ENCODE data around the gene RAB40C.

The RAB40C gene

GRCh38 chr16:631808-632358 is 42.0 kb downstream of the RAB40C start:
- TF ChIP-seq ZNF384 (IDR thresholded peaks at IDR 0.05) (no peak), FOXK2 (IDR thresholded peaks at IDR 0.05) (no peak), PKNOX1 (IDR thresholded peaks at IDR 0.05) (no peak), ARNT (IDR thresholded peaks at IDR 0.05) (no peak), TARDBP (IDR thresholded peaks at IDR 0.05) (no peak), L3MBTL2 (conservative IDR thresholded peaks at IDR 0.05) (no peak), NFRKB (IDR thresholded peaks at IDR 0.05) (no peak), CTBP1 (IDR thresholded peaks at IDR 0.05; ENCODE audit: borderline replicate concordance) (no peak), FOXA1 (IDR thresholded peaks at IDR 0.05) (no peak), HDGF (IDR thresholded peaks at IDR 0.05; ENCODE audit: borderline replicate concordance) (no peak), LEF1 (IDR thresholded peaks at IDR 0.05; ENCODE audit: borderline replicate concordance) (no peak), FOXM1 (IDR thresholded peaks at IDR 0.05; ENCODE audit: borderline replicate concordance) (no peak), SUZ12 (IDR thresholded peaks at IDR 0.05) (no peak), BHLHE40 (IDR thresholded peaks at IDR 0.05; ENCODE audit: borderline replicate concordance) (no peak), ELF4 (IDR thresholded peaks at IDR 0.05) (no peak), SP1 (IDR thresholded peaks at IDR 0.05) (no peak)
- ChIA-PET CTCF (no interaction called here), POLR2A (no interaction called here)
- no peak for DNase-seq (ENCODE audit: extremely low spot score)

- DNase-seq (ENCODE audit: extremely low spot score): no peak
- ChIA-PET POLR2A (no interaction called here), CTCF (no interaction called here)
- no peak for TF ChIP-seq L3MBTL2 (conservative IDR thresholded peaks at IDR 0.05)
- TF ChIP-seq NFRKB (IDR thresholded peaks at IDR 0.05): no peak
- no peak for TF ChIP-seq SUZ12 (IDR thresholded peaks at IDR 0.05)
- TF ChIP-seq SP1 (IDR thresholded peaks at IDR 0.05): no peak
- TF ChIP-seq FOXK2 (IDR thresholded peaks at IDR 0.05): no peak
- TF ChIP-seq CTBP1 (IDR thresholded peaks at IDR 0.05; ENCODE audit: borderline replicate concordance): no peak
- TF ChIP-seq LEF1 (IDR thresholded peaks at IDR 0.05; ENCODE audit: borderline replicate concordance): no peak
- TF ChIP-seq ARNT (IDR thresholded peaks at IDR 0.05): no peak
- no peak for TF ChIP-seq ELF4 (IDR thresholded peaks at IDR 0.05)
- TF ChIP-seq BHLHE40 (IDR thresholded peaks at IDR 0.05; ENCODE audit: borderline replicate concordance): no peak
- no peak for TF ChIP-seq PKNOX1 (IDR thresholded peaks at IDR 0.05)
- TF ChIP-seq FOXA1 (IDR thresholded peaks at IDR 0.05): no peak
- no peak for TF ChIP-seq HDGF (IDR thresholded peaks at IDR 0.05; ENCODE audit: borderline replicate concordance)
- no peak for TF ChIP-seq ZNF384 (IDR thresholded peaks at IDR 0.05)
- no peak for TF ChIP-seq FOXM1 (IDR thresholded peaks at IDR 0.05; ENCODE audit: borderline replicate concordance)
Measured at GRCh38 chr16:632486-633335, 42.8 kb downstream of the RAB40C start.

- TF ChIP-seq ZNF384 (IDR thresholded peaks at IDR 0.05) (no peak), FOXM1 (IDR thresholded peaks at IDR 0.05; ENCODE audit: borderline replicate concordance) (no peak), SP1 (IDR thresholded peaks at IDR 0.05) (no peak), PKNOX1 (IDR thresholded peaks at IDR 0.05) (no peak), FOXA1 (IDR thresholded peaks at IDR 0.05) (no peak), CTBP1 (IDR thresholded peaks at IDR 0.05; ENCODE audit: borderline replicate concordance) (no peak), BHLHE40 (IDR thresholded peaks at IDR 0.05; ENCODE audit: borderline replicate concordance) (no peak), TARDBP (IDR thresholded peaks at IDR 0.05) (no peak), LEF1 (IDR thresholded peaks at IDR 0.05; ENCODE audit: borderline replicate concordance) (no peak), HDGF (IDR thresholded peaks at IDR 0.05; ENCODE audit: borderline replicate concordance) (no peak), SUZ12 (IDR thresholded peaks at IDR 0.05) (no peak), FOXK2 (IDR thresholded peaks at IDR 0.05) (no peak), ELF4 (IDR thresholded peaks at IDR 0.05) (no peak), L3MBTL2 (conservative IDR thresholded peaks at IDR 0.05) (no peak), NFRKB (IDR thresholded peaks at IDR 0.05) (no peak), ARNT (IDR thresholded peaks at IDR 0.05) (no peak)
- CTCF ChIA-PET: no interaction called here
- no peak for DNase-seq (ENCODE audit: extremely low spot score)
- POLR2A ChIA-PET: no interaction called here
Measured at GRCh38 chr16:633336-634050, 43.6 kb downstream of the RAB40C start.

- CTCF ChIA-PET: no interaction called here
- POLR2A ChIA-PET: no interaction called here
Measured at GRCh38 chr16:634051-634670, 44.3 kb downstream of the RAB40C start.

More at GRCh38 chr16:634051-634670, 44.3 kb downstream of the RAB40C start:
- no peak for DNase-seq (ENCODE audit: extremely low spot score)
- TF ChIP-seq PKNOX1 (IDR thresholded peaks at IDR 0.05): no peak
- TF ChIP-seq FOXM1 (IDR thresholded peaks at IDR 0.05; ENCODE audit: borderline replicate concordance): no peak
- TF ChIP-seq ELF4 (IDR thresholded peaks at IDR 0.05): no peak
- no peak for TF ChIP-seq FOXK2 (IDR thresholded peaks at IDR 0.05)
- TF ChIP-seq L3MBTL2 (conservative IDR thresholded peaks at IDR 0.05): no peak
- TF ChIP-seq ZNF384 (IDR thresholded peaks at IDR 0.05): no peak
- TF ChIP-seq SUZ12 (IDR thresholded peaks at IDR 0.05): no peak
- no peak for TF ChIP-seq HDGF (IDR thresholded peaks at IDR 0.05; ENCODE audit: borderline replicate concordance)
- TF ChIP-seq SP1 (IDR thresholded peaks at IDR 0.05): no peak
